A673 (cell line): Measurements from ENCODE around the gene SUN1. TPM values are rescaled to one million over a fixed set of nuclear protein-coding genes. Genes with fewer than 3 reads are reported as not detected.
A peak's percentile ranks its signal among the peaks of the same experiment; 100 is the strongest.

ENCODE experiments used
- BruUV-seq: library from RNA; stranded (reverse); fragments of 400-500 nt; replicated peaks from 2 replicates; lab custom pipeline; 2021; lab: Mats Ljungman, UMichigan
- CTCF ChIA-PET: fragments of 300-600 bp; sonication (Branson Sonifier 250); formaldehyde crosslinking; loops from one replicate; lab custom pipeline; 2022; ENCODE audit warnings: antibody characterized with exemption; lab: Charles Lee
- POLR2A ChIA-PET: fragments of 300-600 bp; sonication (Branson Sonifier 250); formaldehyde crosslinking; loops from one replicate; lab custom pipeline; 2022; ENCODE audit warnings: antibody characterized with exemption; ENCODE audit not compliant: low non-redundant PET; lab: Charles Lee
- DNase-seq: peaks from one replicate; pipeline ENCODE4 v3.0.0-alpha.2; 2015; ENCODE audit warnings: low spot score
- H3K27ac ChIP-seq: fragments of 200-600 bp; sonication (generic); 2 replicates; pipeline ENCODE4 v1.5.1; 2016; ENCODE audit warnings: mixed run types, low read depth, mild to moderate bottlenecking, mixed read lengths, antibody characterized with exemption, low read length; ENCODE audit not compliant: poor library complexity, severe bottlenecking
- H3K27me3 ChIP-seq: fragments of 200-600 bp; sonication (generic); replicated peaks from 2 replicates; pipeline ENCODE4 v1.6.1; 2017; ENCODE audit warnings: mixed run types, low read depth, mild to moderate bottlenecking, mixed read lengths, antibody characterized with exemption, low read length; ENCODE audit not compliant: insufficient read depth, poor library complexity
- H3K36me3 ChIP-seq: fragments of 200-600 bp; sonication (generic); 2 replicates; pipeline ENCODE4 v1.6.1; 2016; ENCODE audit warnings: mixed run types, mild to moderate bottlenecking, mixed read lengths, antibody characterized with exemption, low read length; ENCODE audit not compliant: insufficient read depth, poor library complexity, severe bottlenecking
- H3K4me1 ChIP-seq: fragments of 200-600 bp; sonication (generic); 2 replicates; pipeline ENCODE4 v1.6.1; 2017; ENCODE audit warnings: mixed run types, mild to moderate bottlenecking, mixed read lengths, antibody characterized with exemption, low read length; ENCODE audit not compliant: insufficient read depth, poor library complexity, severe bottlenecking
- H3K4me3 ChIP-seq: fragments of 200-600 bp; sonication (generic); 2 replicates; pipeline ENCODE4 v1.5.1; 2016; ENCODE audit warnings: low read depth, mixed run types, mild to moderate bottlenecking, mixed read lengths, low read length; ENCODE audit not compliant: poor library complexity, severe bottlenecking
- H3K9me3 ChIP-seq: fragments of 200-600 bp; sonication (generic); 2 replicates; pipeline ENCODE4 v1.6.1; 2016; ENCODE audit warnings: mixed run types, low read depth, mild to moderate bottlenecking, mixed read lengths, antibody characterized with exemption, low read length; ENCODE audit not compliant: poor library complexity, severe bottlenecking
- EZH2 ChIP-seq: fragments of 200-600 bp; sonication (generic); IDR thresholded peaks from 2 replicates; pipeline ENCODE4 v1.6.1; 2017; ENCODE audit warnings: borderline replicate concordance, low read depth, mild to moderate bottlenecking, mixed read lengths, antibody characterized with exemption, low read length; ENCODE audit not compliant: poor library complexity, severe bottlenecking
- intact Hi-C: fragments of 100-400 bp; cut with micrococcal nuclease; formaldehyde crosslinking; loops from one replicate; pipeline ENCODE4 v1.10.0; 2022; ENCODE audit not compliant: unreplicated experiment
- total RNA-seq: library from RNA; stranded (reverse); gene quantifications from 2 replicates; pipeline ENCODE4 v1.2.3, GENCODE V29; 2021
- TF ChIP-seq, protein P1 (sequence below): fragments of 300-800, 200-600 bp; sonication (generic); conservative IDR thresholded peaks from 2 replicates; pipeline ENCODE4 v1.5.1; 2017; ENCODE audit warnings: low read depth, mild to moderate bottlenecking, antibody characterized with exemption, low read length, moderate library complexity, mixed read lengths

Gene SUN1
- total RNA-seq, 1 experiment from 2014 or later = 189 TPM

GRCh38 chr7:894927-895450 is 62.7 kb downstream of the SUN1 start:
- Histone ChIP-seq H3K4me3 (no peak overlapping the region), H3K27me3 (no peaks in the 10 kb centered on the region), H3K9me3 (no peaks in the 10 kb centered on the region), H3K36me3 (peaks cover 31% of the 10 kb centered on the region), H3K27ac (no peak overlapping the region), H3K4me1 (no peaks in the 10 kb centered on the region)
- ChIA-PET CTCF (no interaction called here), POLR2A (no interaction called here)
- intact Hi-C loops = no loop called here
- BruUV-seq = no TSS peak
- TF ChIP-seq, protein P1, sequence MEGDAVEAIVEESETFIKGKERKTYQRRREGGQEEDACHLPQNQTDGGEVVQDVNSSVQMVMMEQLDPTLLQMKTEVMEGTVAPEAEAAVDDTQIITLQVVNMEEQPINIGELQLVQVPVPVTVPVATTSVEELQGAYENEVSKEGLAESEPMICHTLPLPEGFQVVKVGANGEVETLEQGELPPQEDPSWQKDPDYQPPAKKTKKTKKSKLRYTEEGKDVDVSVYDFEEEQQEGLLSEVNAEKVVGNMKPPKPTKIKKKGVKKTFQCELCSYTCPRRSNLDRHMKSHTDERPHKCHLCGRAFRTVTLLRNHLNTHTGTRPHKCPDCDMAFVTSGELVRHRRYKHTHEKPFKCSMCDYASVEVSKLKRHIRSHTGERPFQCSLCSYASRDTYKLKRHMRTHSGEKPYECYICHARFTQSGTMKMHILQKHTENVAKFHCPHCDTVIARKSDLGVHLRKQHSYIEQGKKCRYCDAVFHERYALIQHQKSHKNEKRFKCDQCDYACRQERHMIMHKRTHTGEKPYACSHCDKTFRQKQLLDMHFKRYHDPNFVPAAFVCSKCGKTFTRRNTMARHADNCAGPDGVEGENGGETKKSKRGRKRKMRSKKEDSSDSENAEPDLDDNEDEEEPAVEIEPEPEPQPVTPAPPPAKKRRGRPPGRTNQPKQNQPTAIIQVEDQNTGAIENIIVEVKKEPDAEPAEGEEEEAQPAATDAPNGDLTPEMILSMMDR = no peak
- no peak for TF ChIP-seq EZH2
- no peak for DNase-seq

DNA sequence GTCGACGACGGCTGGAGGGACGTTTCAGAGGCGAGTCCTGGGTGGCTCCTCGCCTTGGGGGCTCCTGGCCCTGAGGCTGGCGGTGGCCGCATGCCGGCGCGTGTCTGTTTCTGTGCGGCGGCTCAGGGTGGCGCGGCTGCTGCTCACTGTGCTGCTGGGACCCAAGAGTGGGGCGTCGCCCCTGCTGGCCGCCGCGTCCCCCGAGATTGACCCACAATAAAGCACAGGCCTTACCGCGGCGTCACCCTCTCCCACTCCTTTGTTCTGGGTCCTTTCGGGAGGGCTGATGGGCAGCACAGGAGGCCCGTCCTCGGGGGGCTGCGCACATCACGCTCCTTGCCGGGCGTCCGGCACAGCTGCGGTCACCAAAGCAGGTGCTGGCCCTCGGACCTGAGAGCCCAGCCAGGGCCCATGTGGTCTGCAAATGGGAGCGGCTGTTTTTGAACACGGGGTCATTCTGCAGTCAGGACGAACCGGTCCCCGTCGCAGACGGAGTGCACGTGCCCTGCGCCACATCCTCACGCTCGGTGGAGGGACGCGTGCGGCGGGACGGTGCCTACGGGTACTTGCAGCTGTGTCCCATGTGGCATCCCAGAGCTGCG is 63.3 kb downstream of the SUN1 start:
- ChIA-PET CTCF (no interaction called here), POLR2A (no interaction called here)

DNA sequence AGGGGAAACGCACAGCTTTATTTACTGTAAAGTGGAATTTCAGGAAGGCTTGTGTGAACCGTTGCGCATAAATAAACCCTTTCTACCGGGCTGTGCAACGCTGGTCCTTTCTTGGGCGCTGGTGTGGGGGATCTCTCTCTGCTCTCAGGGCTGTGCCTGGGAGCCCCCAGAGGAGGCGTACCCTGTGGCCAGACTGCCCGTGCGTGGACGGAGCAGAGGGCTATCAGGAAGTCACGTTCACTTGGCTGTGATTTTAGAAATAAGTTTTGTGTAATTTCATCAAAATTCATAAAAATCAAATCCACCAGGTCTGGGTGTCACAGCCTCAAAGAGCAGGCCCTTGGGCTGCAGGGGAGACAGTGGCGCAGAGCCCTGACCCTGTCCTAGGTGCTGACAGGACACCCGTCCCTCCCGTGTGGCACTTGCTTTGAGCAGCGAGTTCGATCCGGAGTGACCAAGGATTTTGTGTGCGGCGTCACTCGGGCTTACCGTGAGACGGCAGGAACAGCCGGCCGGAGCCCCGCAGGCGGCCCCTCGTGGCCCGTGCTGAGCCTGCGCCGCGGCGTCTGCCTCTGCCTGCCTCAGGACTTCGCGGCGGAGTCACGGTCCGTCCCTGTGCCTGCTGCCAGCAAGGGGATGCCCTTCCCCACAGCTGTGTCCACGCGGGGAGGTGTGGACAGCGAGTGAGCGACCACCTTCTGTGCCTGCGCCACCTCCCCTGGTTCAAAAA is 64.2 kb downstream of the SUN1 start:
- no TSS peak for BruUV-seq
- CTCF ChIA-PET = no interaction called here

More for the DNA sequence above, 63.3 kb downstream of the SUN1 start:
- TF ChIP-seq, protein P1 = no peak
- no peak for TF ChIP-seq EZH2
- DNase-seq = no peak
- intact Hi-C loops = no loop called here
- H3K36me3 ChIP-seq = peaks cover 31% of the 10 kb centered on the region
- H3K4me1 ChIP-seq = peaks cover under 1% of the 10 kb centered on the region
- H3K27ac ChIP-seq = no peak overlapping the region
- H3K27me3 ChIP-seq = no peaks in the 10 kb centered on the region
- no peak overlapping the region for H3K4me3 ChIP-seq
- H3K9me3 ChIP-seq = no peaks in the 10 kb centered on the region
- TSS peak; percentile 34 for BruUV-seq

More for the DNA sequence above, 64.2 kb downstream of the SUN1 start:
- TF ChIP-seq EZH2 = no peak
- no peaks in the 10 kb centered on the region for H3K27me3 ChIP-seq
- intact Hi-C loops = no loop called here
- H3K4me3 ChIP-seq = no peak overlapping the region
- no peaks in the 10 kb centered on the region for H3K9me3 ChIP-seq
- POLR2A ChIA-PET = no interaction called here
- H3K27ac ChIP-seq = no peak overlapping the region
- H3K4me1 ChIP-seq = peaks cover 8% of the 10 kb centered on the region
- peaks cover 24% of the 10 kb centered on the region for H3K36me3 ChIP-seq
- DNase-seq = no peak
